SK-N-MC (cell line): ENCODE results near the gene RND3.

Source experiments
- EZH2 ChIP-seq: fragments of 200-600 bp; sonication (generic); IDR thresholded peaks from one replicate; pipeline ENCODE4 v1.6.1; 2017; ENCODE audit warnings: antibody characterized with exemption
- POLR2AphosphoS5 ChIP-seq: IDR thresholded peaks from 2 replicates; pipeline ENCODE4 v1.6.1; 2012; ENCODE audit warnings: mild to moderate bottlenecking, low read depth, low read length, borderline replicate concordance

DNA sequence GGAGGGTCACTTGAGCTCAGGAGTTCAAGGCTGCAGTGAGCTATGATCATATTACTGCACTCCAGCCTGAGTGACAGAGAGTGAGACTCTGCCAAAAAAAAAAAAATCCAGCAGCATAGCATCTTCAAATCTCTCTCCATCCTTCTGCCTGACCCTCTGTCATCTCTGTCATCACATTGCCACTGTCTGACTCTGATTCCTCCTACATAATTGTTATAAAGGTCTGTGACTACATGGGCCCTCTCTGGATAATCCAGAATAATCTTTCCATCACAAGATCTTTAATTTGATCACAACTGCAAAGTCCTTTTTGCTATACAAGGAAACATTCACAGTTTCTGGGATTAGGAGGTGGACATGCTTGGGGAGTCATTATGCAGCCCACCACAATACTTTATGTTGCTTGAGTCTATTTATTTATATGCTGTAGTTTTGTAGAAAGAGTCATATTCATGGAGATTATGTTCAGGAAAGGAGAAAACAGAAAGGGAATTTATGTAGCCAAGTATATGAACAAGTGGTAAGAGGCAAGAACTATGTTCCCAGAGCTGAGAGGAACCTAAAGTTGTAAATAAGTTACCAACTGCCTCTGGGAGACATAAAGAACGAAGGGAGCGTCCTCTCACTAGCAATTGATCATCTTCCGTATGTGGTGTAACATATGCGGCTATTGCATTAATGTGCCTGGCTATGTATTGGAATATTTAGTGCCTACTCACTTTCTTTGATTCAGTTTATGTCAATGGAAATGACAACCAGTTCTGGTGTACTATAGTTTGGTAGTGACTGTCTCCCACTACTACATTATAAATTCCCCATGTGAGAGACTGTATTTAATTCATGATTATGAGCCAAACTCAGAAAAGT lies 21.5 kb downstream of the RND3 start:
- TF ChIP-seq POLR2AphosphoS5 (no peak), EZH2 (no peak)
